Breast epithelium (tissue), 4 donors: Measurements from ENCODE around the gene ATP5PB. TPM values are rescaled to one million over a fixed set of nuclear protein-coding genes. Genes with fewer than 3 reads are reported as not detected.

Source experiments
- DNase-seq, 2 donors: peaks; one replicate each; pipeline ENCODE4 v3.0.0-alpha.2; 2019; ENCODE audit warnings: low spot score in 2 of 2
- H3K27ac ChIP-seq, 2 donors: fragments of 200-600 bp; sonication (generic) in 1 of 2; one replicate each; pipeline ENCODE4 v1.5.1; 2016 to 2019; ENCODE audit warnings: mild to moderate bottlenecking in 1 of 2
- H3K27me3 ChIP-seq, 2 donors: fragments of 200-600 bp; sonication (generic) in 1 of 2; one replicate each; pipeline versions ENCODE4 v1.5.1 to v1.6.0; 2017 to 2019; ENCODE audit warnings: control low read depth in 1 of 2, mild to moderate bottlenecking in 1 of 2
- H3K36me3 ChIP-seq: fragments of 200-600 bp; one replicate; pipeline ENCODE4 v1.5.1; 2019
- H3K4me1 ChIP-seq, 2 donors: fragments of 200-600 bp; sonication (generic); one replicate each; pipeline ENCODE4 v1.5.1; 2016 to 2019; ENCODE audit warnings: control low read depth in 1 of 2
- H3K4me3 ChIP-seq, 3 donors: fragments of 200-600 bp; sonication (generic); 1 replicate in 2 of 3; 2 replicates in 1 of 3; pipeline ENCODE4 v1.5.1; 2016 to 2019; ENCODE audit warnings: mild to moderate bottlenecking in 3 of 3, moderate library complexity in 2 of 3
- H3K9me3 ChIP-seq, 2 donors: fragments of 200-600 bp; sonication (generic) in 1 of 2; one replicate each; pipeline ENCODE4 v1.5.1; 2016 to 2019; ENCODE audit warnings: control low read depth in 1 of 2
- CTCF ChIP-seq, 3 donors: fragments of 450-650 bp; IDR thresholded peaks; one replicate each; pipeline ENCODE4 v1.5.1; 2016 to 2017; ENCODE audit warnings: antibody characterized with exemption in 3 of 3, mild to moderate bottlenecking in 3 of 3, moderate library complexity in 3 of 3
- POLR2A ChIP-seq: fragments of 450-650 bp; IDR thresholded peaks from one replicate; pipeline ENCODE4 v1.6.1; 2016; ENCODE audit warnings: antibody characterized with exemption, mild to moderate bottlenecking, moderate library complexity
- POLR2AphosphoS5 ChIP-seq, 3 donors: sonication (generic); formaldehyde crosslinking; IDR thresholded peaks; one replicate each; pipeline ENCODE4 v1.6.1; 2017; ENCODE audit warnings: antibody characterized with exemption in 3 of 3
- intact Hi-C: fragments of 100-400 bp; cut with DNase I; formaldehyde crosslinking; loops from one replicate; pipeline ENCODE4 v1.15.1; 2023; ENCODE audit warnings: low total_unique reads
- total RNA-seq, 3 donors: library from RNA; depleted of rRNA; stranded (reverse); fragments of >200 nt; gene quantifications; one replicate each; pipeline ENCODE4 v1.1.0, GENCODE V29; 2016

The ATP5PB gene
- total RNA-seq, 3 donors from 2014 or later: 143 to 159 (median 148) TPM

- Histone ChIP-seq H3K27ac (no peak overlapping the region), H3K27me3 (no peaks in the 10 kb centered on the region), H3K9me3 (no peaks in the 10 kb centered on the region), H3K4me1 (no peaks in the 10 kb centered on the region), H3K4me3 (no peak overlapping the region), H3K36me3 (peaks cover 17% of the 10 kb centered on the region)
- DNase-seq: no peak
- intact Hi-C loops: no loop called here
- TF ChIP-seq POLR2AphosphoS5 (IDR thresholded peaks at IDR 0.05): no peak
These were observed 12.5 kb downstream of the ATP5PB start for GRCh38 chr1:111461765-111462164.

- Histone ChIP-seq H3K27ac (no peak overlapping the region), H3K4me1 (no peaks in the 10 kb centered on the region), H3K4me3 (no peak overlapping the region), H3K36me3 (peaks cover 15% of the 10 kb centered on the region), H3K27me3 (no peaks in the 10 kb centered on the region), H3K9me3 (no peaks in the 10 kb centered on the region)
- TF ChIP-seq CTCF (IDR thresholded peaks at IDR 0.05) (no peak), POLR2A (no peak), POLR2AphosphoS5 (IDR thresholded peaks at IDR 0.05) (no peak)
- intact Hi-C loops: no loop called here
- no peak for DNase-seq
These were observed 13.2 kb downstream of the ATP5PB start for GRCh38 chr1:111462370-111463028.

GRCh38 chr1:111463029-111463683, 13.9 kb downstream of the ATP5PB start:
- H3K9me3 ChIP-seq: no peaks in the 10 kb centered on the region
- H3K4me1 ChIP-seq: no peaks in the 10 kb centered on the region
- intact Hi-C loops: no loop called here
- TF ChIP-seq POLR2AphosphoS5 (IDR thresholded peaks at IDR 0.05) (no peak), CTCF (IDR thresholded peaks at IDR 0.05) (no peak), POLR2A (no peak)
- peaks cover 14% of the 10 kb centered on the region for H3K36me3 ChIP-seq
- H3K27me3 ChIP-seq: no peaks in the 10 kb centered on the region
- no peak overlapping the region for H3K27ac ChIP-seq
- no peak for DNase-seq
- no peak overlapping the region for H3K4me3 ChIP-seq

GRCh38 chr1:111465754-111466153, 16.5 kb downstream of the ATP5PB start:
- Histone ChIP-seq H3K4me1 (no peaks in the 10 kb centered on the region), H3K4me3 (no peak overlapping the region), H3K27ac (no peak overlapping the region), H3K9me3 (no peaks in the 10 kb centered on the region), H3K27me3 (no peaks in the 10 kb centered on the region), H3K36me3 (peaks cover 16% of the 10 kb centered on the region)
- no peak for TF ChIP-seq CTCF (IDR thresholded peaks at IDR 0.05)
- TF ChIP-seq POLR2AphosphoS5 (IDR thresholded peaks at IDR 0.05): no peak
- no peak for TF ChIP-seq POLR2A
- intact Hi-C loops: no loop called here
- no peak for DNase-seq

GRCh38 chr1:111466480-111466879, 17.2 kb downstream of the ATP5PB start:
- H3K27ac ChIP-seq: no peak overlapping the region
- TF ChIP-seq CTCF (IDR thresholded peaks at IDR 0.05): no peak
- TF ChIP-seq POLR2AphosphoS5 (IDR thresholded peaks at IDR 0.05): no peak
- H3K27me3 ChIP-seq: no peaks in the 10 kb centered on the region
- H3K4me3 ChIP-seq: no peak overlapping the region
- intact Hi-C loops: no loop called here
- H3K9me3 ChIP-seq: no peaks in the 10 kb centered on the region
- peaks cover 16% of the 10 kb centered on the region for H3K36me3 ChIP-seq
- no peaks in the 10 kb centered on the region for H3K4me1 ChIP-seq
- no peak for DNase-seq
